K562 (cell line): Measurements from ENCODE around the gene VKORC1. TPM values are rescaled to one million over a fixed set of nuclear protein-coding genes. Genes with fewer than 3 reads are reported as not detected.

Experiments
- CBX3 ChIP-seq, 2 experiments: IDR thresholded peaks; 1 replicate in 1 of 2; 2 replicates in 1 of 2; pipeline ENCODE4 v1.6.1; 2012; ENCODE audit warnings: inconsistent platforms in 2 of 2, low read length in 2 of 2, borderline replicate concordance in 1 of 2, control low read depth in 1 of 2
- GTF2A2 ChIP-seq: IDR thresholded peaks from 2 replicates; pipeline ENCODE4 v1.6.1; 2016; ENCODE audit warnings: mild to moderate bottlenecking, missing genetic modification characterization, missing compliant biosample characterization
- HDAC8 ChIP-seq: fragments of 450-650 bp; IDR thresholded peaks from 2 replicates; pipeline ENCODE4 v1.6.1; 2016; ENCODE audit warnings: mild to moderate bottlenecking, missing genetic modification characterization, moderate library complexity, missing compliant biosample characterization
- IRF1 ChIP-seq: sonication (generic); formaldehyde crosslinking; IDR thresholded peaks from 2 replicates; pipeline ENCODE4 v1.8.0; 2022; ENCODE audit warnings: missing genetic modification reagents, mild to moderate bottlenecking, borderline replicate concordance
- PHF8 ChIP-seq: fragments of 200-600 bp; sonication (generic); IDR thresholded peaks from 2 replicates; pipeline ENCODE4 v1.6.1; 2012; ENCODE audit warnings: mixed run types, mild to moderate bottlenecking, inconsistent platforms, low read length, moderate library complexity, borderline replicate concordance
- POLR2B ChIP-seq: fragments of 450-650 bp; IDR thresholded peaks from 2 replicates; pipeline ENCODE4 v1.6.1; 2018; ENCODE audit warnings: low read depth; ENCODE audit not compliant: partially characterized antibody
- RBM22 ChIP-seq: fragments of 200-400 bp; formaldehyde crosslinking; IDR thresholded peaks from 2 replicates; pipeline ENCODE4 v1.6.1; 2018; ENCODE audit warnings: low read length, low read depth; ENCODE audit not compliant: poor library complexity, severe bottlenecking
- SMARCC2 ChIP-seq: fragments of 450-650 bp; IDR thresholded peaks from 2 replicates; pipeline ENCODE4 v1.6.1; 2017; ENCODE audit warnings: antibody characterized with exemption, moderate library complexity, mild to moderate bottlenecking, low read depth
- SREBF1 ChIP-seq: fragments of 150-350 bp; IDR thresholded peaks from 2 replicates; pipeline ENCODE4 v1.6.1; 2014; ENCODE audit warnings: antibody characterized with exemption, low read depth, low read length, borderline replicate concordance
- STAG1 ChIP-seq: sonication (generic); formaldehyde crosslinking; IDR thresholded peaks from 2 replicates; pipeline ENCODE4 v1.5.0; 2020; ENCODE audit warnings: missing genetic modification reagents, borderline replicate concordance
- ZNF561 ChIP-seq: fragments of 450-650 bp; formaldehyde crosslinking; conservative IDR thresholded peaks from 2 replicates; pipeline ENCODE4 v1.4.0; 2020; ENCODE audit warnings: mild to moderate bottlenecking, moderate library complexity
- ZZZ3 ChIP-seq: fragments of 450-650 bp; IDR thresholded peaks from 2 replicates; pipeline ENCODE4 v1.6.1; 2016; ENCODE audit warnings: antibody characterized with exemption, mild to moderate bottlenecking, moderate library complexity
- polyA plus RNA-seq, 8 experiments: library from polyadenylated mRNA; depleted of rRNA in 4 of 8; stranded (reverse) in 5 of 8; unstranded in 3 of 8; fragments of >200 nt; fragmentation: Nextera tagmentation in 2 of 8; fragmentation: Illumina TruSeq in 1 of 8; extraction: Ambion mirVana in 2 of 8; extraction: Trizol in 1 of 8; gene quantifications; 2 replicates each; pipeline versions ENCODE4 v1.2.1 to v1.2.3, GENCODE V29; 2011 to 2014; ENCODE audit warnings: inconsistent platforms in 1 of 8, missing spikeins in 1 of 8
- total RNA-seq, 7 experiments: library from RNA; depleted of rRNA in 6 of 7; stranded (reverse); fragments of >200 nt in 6 of 7; fragmentation: Illumina TruSeq in 2 of 7; extraction: Trizol in 2 of 7; gene quantifications; 2 replicates each; pipeline versions ENCODE4 v1.2.1 to v1.2.3, GENCODE V29; 2011 to 2021; ENCODE audit warnings: low replicate concordance in 1 of 7
- TF ChIP-seq, protein P1 (sequence below), 2 experiments: fragments of 450-650 bp; IDR thresholded peaks; 2 replicates each; pipeline ENCODE4 v1.6.1; 2018; ENCODE audit warnings: mild to moderate bottlenecking in 2 of 2, low read depth in 1 of 2; ENCODE audit not compliant: partially characterized antibody in 2 of 2
- TF ChIP-seq, protein P2 (sequence below): fragments of 450-650 bp; IDR thresholded peaks from 2 replicates; pipeline ENCODE4 v1.6.1; 2017; ENCODE audit warnings: mild to moderate bottlenecking, moderate library complexity
- TF ChIP-seq, protein P3 (sequence below): fragments of 250-450 bp; sonication (Bioruptor Pico); IDR thresholded peaks from 2 replicates; pipeline ENCODE4 v1.8.0; 2021; ENCODE audit warnings: borderline replicate concordance, mild to moderate bottlenecking, moderate library complexity; ENCODE audit not compliant: poor library complexity, severe bottlenecking
- TF ChIP-seq, protein P4 (sequence below): fragments of 250-450 bp; sonication (Bioruptor Pico); IDR thresholded peaks from 2 replicates; pipeline ENCODE4 v1.4.0; 2020; ENCODE audit warnings: mild to moderate bottlenecking, moderate library complexity, borderline replicate concordance

VKORC1 gene
- total and polyA plus RNA-seq, 9 of the 15 experiments (the other 6 are each of a cell fraction or from before 2014, with no cell fraction given): 30.0 to 119 (median 62.1) TPM

DNA sequence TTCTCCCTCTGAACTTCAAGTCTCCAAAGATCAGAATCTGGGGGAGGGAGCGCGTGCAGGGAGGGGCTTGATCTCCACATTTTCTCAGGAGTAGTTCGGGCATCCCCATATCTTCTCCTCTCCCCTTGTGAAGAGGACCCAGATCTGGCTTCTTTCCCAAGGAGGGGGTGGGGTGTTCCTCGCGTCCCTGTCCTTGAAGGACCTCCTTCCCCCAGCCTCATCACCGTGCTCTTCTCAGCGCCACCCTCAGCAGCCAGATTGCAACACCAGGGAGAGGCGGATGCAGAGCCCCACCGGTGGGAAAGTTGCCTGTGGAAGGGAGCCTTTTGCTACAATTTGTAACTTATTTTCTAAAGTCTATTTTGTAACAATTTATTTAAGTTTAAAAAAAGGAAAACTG, 11.5 kb downstream of the VKORC1 start (continued):
- TF ChIP-seq, protein P1, sequence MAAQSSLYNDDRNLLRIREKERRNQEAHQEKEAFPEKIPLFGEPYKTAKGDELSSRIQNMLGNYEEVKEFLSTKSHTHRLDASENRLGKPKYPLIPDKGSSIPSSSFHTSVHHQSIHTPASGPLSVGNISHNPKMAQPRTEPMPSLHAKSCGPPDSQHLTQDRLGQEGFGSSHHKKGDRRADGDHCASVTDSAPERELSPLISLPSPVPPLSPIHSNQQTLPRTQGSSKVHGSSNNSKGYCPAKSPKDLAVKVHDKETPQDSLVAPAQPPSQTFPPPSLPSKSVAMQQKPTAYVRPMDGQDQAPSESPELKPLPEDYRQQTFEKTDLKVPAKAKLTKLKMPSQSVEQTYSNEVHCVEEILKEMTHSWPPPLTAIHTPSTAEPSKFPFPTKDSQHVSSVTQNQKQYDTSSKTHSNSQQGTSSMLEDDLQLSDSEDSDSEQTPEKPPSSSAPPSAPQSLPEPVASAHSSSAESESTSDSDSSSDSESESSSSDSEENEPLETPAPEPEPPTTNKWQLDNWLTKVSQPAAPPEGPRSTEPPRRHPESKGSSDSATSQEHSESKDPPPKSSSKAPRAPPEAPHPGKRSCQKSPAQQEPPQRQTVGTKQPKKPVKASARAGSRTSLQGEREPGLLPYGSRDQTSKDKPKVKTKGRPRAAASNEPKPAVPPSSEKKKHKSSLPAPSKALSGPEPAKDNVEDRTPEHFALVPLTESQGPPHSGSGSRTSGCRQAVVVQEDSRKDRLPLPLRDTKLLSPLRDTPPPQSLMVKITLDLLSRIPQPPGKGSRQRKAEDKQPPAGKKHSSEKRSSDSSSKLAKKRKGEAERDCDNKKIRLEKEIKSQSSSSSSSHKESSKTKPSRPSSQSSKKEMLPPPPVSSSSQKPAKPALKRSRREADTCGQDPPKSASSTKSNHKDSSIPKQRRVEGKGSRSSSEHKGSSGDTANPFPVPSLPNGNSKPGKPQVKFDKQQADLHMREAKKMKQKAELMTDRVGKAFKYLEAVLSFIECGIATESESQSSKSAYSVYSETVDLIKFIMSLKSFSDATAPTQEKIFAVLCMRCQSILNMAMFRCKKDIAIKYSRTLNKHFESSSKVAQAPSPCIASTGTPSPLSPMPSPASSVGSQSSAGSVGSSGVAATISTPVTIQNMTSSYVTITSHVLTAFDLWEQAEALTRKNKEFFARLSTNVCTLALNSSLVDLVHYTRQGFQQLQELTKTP (IDR thresholded peaks at IDR 0.05; ENCODE audit: low read depth in 1 of 2, partially characterized antibody in 2 of 2): no peak
- TF ChIP-seq SMARCC2: no peak
- no peak for TF ChIP-seq GTF2A2
- TF ChIP-seq POLR2B: peak; percentile 2
- no peak for TF ChIP-seq SREBF1
- no peak for TF ChIP-seq HDAC8 (tag)
- no peak for TF ChIP-seq PHF8
- TF ChIP-seq, protein P2, sequence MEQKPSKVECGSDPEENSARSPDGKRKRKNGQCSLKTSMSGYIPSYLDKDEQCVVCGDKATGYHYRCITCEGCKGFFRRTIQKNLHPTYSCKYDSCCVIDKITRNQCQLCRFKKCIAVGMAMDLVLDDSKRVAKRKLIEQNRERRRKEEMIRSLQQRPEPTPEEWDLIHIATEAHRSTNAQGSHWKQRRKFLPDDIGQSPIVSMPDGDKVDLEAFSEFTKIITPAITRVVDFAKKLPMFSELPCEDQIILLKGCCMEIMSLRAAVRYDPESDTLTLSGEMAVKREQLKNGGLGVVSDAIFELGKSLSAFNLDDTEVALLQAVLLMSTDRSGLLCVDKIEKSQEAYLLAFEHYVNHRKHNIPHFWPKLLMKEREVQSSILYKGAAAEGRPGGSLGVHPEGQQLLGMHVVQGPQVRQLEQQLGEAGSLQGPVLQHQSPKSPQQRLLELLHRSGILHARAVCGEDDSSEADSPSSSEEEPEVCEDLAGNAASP: no peak
- TF ChIP-seq, protein P3, sequence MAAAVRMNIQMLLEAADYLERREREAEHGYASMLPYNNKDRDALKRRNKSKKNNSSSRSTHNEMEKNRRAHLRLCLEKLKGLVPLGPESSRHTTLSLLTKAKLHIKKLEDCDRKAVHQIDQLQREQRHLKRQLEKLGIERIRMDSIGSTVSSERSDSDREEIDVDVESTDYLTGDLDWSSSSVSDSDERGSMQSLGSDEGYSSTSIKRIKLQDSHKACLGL: no peak
- no peak for TF ChIP-seq IRF1 (CRISPR knock-in tag)
- TF ChIP-seq RBM22: no peak
- no peak for TF ChIP-seq CBX3 (IDR thresholded peaks at IDR 0.05; ENCODE audit: borderline replicate concordance in 1 of 2, low read length in 2 of 2)
- TF ChIP-seq ZZZ3: no peak
- no peak for TF ChIP-seq ZNF561 (CRISPR knock-in tag)
- TF ChIP-seq, protein P4, sequence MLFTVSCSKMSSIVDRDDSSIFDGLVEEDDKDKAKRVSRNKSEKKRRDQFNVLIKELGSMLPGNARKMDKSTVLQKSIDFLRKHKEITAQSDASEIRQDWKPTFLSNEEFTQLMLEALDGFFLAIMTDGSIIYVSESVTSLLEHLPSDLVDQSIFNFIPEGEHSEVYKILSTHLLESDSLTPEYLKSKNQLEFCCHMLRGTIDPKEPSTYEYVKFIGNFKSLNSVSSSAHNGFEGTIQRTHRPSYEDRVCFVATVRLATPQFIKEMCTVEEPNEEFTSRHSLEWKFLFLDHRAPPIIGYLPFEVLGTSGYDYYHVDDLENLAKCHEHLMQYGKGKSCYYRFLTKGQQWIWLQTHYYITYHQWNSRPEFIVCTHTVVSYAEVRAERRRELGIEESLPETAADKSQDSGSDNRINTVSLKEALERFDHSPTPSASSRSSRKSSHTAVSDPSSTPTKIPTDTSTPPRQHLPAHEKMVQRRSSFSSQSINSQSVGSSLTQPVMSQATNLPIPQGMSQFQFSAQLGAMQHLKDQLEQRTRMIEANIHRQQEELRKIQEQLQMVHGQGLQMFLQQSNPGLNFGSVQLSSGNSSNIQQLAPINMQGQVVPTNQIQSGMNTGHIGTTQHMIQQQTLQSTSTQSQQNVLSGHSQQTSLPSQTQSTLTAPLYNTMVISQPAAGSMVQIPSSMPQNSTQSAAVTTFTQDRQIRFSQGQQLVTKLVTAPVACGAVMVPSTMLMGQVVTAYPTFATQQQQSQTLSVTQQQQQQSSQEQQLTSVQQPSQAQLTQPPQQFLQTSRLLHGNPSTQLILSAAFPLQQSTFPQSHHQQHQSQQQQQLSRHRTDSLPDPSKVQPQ (CRISPR knock-in tag): no peak
- no peak for TF ChIP-seq STAG1 (CRISPR knock-in tag)
